ENCODE results near the gene SLCO4C1.

SLCO4C1 gene

DNA sequence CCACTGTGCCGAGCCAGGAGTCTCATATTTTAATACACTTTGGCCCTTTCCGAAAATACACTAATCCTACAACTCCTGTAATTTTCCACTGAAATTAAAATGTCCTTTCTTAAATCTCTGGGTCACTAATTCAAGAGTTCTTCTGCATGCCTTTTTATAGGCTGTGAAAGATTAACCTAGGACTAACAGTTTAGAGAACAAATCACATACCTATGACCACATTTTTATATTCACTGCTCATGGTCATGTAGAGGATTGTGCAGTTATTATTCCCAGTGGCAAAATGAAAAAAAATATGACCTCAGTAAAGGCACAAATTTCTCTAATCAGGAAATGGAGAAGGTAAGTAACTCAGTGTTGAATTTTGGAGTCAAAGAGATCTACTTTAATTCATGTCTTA, 33.4 kb downstream of the SLCO4C1 start:
- no peak overlapping the region for H3K4me3 ChIP-seq (ENCODE audit: low read depth, low read length)
- no peak for TF ChIP-seq MYC (IDR thresholded peaks at IDR 0.05; ENCODE audit: low read depth, low read length)
- no peak for DNase-seq (ENCODE audit: low read depth)

DNA sequence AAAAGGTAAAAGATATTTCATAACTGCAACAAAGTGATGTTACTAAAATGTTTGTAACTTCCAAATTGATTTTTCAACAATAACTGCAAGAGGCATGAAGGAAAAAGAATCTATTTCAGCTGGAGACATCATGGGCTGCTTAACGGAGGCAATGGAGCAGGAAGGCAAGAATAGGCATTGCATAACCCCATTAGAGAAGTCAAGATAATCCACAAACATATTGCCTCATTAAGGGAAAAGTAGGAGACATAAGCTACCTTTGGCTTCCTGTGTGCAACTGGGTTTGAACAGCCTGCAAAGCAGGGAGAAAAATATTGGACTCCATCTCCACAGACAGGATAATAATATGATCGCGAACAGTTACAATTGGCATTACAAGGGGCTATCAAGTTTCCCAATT, 46.7 kb downstream of the SLCO4C1 start:
- no peak overlapping the region for H3K4me3 ChIP-seq (ENCODE audit: low read depth, low read length)
- DNase-seq (ENCODE audit: low read depth) = no peak
- TF ChIP-seq POLR2A (IDR thresholded peaks at IDR 0.05; ENCODE audit: extremely low read depth, insufficient read length) = no peak
- TF ChIP-seq MYC (IDR thresholded peaks at IDR 0.05; ENCODE audit: low read depth, low read length) = no peak
- TF ChIP-seq, protein P1, sequence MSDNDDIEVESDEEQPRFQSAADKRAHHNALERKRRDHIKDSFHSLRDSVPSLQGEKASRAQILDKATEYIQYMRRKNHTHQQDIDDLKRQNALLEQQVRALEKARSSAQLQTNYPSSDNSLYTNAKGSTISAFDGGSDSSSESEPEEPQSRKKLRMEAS (IDR thresholded peaks at IDR 0.05; ENCODE audit: low read depth, low read length) = no peak
- TF ChIP-seq, protein P2, sequence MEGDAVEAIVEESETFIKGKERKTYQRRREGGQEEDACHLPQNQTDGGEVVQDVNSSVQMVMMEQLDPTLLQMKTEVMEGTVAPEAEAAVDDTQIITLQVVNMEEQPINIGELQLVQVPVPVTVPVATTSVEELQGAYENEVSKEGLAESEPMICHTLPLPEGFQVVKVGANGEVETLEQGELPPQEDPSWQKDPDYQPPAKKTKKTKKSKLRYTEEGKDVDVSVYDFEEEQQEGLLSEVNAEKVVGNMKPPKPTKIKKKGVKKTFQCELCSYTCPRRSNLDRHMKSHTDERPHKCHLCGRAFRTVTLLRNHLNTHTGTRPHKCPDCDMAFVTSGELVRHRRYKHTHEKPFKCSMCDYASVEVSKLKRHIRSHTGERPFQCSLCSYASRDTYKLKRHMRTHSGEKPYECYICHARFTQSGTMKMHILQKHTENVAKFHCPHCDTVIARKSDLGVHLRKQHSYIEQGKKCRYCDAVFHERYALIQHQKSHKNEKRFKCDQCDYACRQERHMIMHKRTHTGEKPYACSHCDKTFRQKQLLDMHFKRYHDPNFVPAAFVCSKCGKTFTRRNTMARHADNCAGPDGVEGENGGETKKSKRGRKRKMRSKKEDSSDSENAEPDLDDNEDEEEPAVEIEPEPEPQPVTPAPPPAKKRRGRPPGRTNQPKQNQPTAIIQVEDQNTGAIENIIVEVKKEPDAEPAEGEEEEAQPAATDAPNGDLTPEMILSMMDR (IDR thresholded peaks at IDR 0.05; ENCODE audit: low read depth, low read length) = no peak

DNA sequence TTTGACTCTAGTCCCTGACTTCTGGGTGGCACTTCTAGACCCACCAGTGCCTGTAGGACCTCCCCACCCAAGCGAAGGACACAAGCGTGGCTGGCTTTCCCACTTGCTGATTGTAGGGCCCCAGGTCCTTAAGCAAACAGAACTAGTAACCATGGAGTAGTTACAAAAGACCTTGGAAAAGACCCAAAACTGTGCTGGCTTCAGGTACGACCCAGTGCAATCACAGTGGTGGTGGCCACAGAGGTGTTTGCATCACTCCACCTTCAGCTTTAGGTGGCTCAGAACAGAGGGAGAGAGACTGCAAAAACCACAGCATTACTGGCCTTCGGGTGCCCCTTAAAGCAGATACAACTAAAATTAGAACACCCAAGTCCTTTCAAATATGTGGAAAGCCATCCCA, 52.9 kb downstream of the SLCO4C1 start:
- DNase-seq (ENCODE audit: low read depth) = no peak
- TF ChIP-seq POLR2A (IDR thresholded peaks at IDR 0.05; ENCODE audit: extremely low read depth, insufficient read length) = no peak
- H3K4me3 ChIP-seq (ENCODE audit: low read depth, low read length) = no peak overlapping the region

DNA sequence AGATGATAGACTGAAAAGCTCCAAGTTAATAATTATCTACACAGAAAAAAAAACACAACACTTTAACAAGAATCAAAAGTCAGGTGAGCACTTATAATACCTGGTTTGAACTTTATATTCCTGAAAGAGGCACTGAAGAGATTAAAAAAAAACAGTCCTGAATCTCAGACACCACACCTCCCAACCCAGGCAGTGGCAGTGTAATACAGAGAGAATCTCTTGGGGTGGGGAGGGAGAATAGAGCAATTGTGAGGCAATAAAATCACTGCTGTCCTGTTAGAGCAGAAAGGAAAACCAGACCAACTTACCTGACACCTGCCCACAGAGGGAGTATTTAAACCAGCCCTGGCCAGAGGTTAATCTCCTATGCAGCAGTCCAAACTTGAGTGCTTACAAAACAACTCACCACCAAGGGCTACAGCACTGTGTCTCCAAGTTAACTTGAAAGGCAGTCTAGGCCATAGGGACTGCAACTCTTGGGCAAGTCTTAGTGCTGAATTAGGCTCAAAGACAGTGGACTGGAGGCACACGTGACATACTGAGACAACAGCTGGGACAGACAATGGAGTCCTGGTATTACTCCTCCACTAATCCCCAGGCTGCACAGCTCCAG, 54.2 kb downstream of the SLCO4C1 start:
- no peak for DNase-seq (ENCODE audit: low read depth)
- no peak overlapping the region for H3K4me3 ChIP-seq (ENCODE audit: low read depth, low read length)
- TF ChIP-seq, protein P2 (IDR thresholded peaks at IDR 0.05; ENCODE audit: low read depth, low read length) = no peak
- no peak for TF ChIP-seq POLR2A (IDR thresholded peaks at IDR 0.05; ENCODE audit: extremely low read depth, insufficient read length)
- no peak for TF ChIP-seq MYC (IDR thresholded peaks at IDR 0.05; ENCODE audit: low read depth, low read length)
- TF ChIP-seq, protein P1 (IDR thresholded peaks at IDR 0.05; ENCODE audit: low read depth, low read length) = no peak

DNA sequence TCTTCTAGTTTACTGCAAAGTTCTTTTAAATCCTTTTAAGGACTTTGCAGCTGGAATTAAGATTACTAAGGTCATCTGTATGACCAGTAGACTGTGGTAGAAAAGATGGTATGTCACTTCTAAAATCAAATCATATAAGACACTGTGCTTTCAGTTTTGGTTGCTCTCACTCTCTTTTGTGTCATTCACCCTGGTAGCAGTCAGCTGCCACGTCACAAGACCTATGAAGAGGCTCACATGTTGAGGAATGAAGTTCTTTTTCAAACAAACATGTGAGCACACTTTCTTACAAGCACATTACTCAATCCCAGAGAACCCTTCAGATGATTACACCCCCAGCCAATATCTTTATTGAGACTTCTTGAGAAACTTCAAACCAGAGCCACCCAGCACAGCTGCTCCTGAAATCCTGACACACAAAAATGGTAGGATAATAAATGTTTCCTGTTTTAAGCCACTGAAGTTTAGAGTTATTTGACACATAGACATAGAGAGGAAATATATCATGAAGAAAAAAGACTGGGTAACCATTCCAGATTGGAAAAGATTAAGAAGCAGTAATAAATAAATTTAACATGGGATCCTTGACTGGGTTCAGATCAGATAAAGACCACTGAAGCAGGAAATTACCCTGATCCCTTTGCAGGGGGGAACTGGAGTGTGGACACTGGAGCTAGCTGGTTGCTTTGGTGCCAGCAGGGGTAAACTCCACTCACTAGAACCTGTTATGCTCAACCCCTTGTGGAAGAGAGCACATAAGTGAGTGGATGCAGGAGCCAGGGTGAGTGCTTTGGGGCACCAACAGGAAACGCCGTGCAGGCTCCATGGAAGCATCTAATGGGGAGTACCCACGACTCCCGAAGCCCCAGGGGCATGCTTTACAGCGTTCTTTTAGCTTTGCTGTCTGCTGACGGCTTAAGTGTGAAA, 64.1 kb downstream of the SLCO4C1 start:
- H3K4me3 ChIP-seq (ENCODE audit: low read depth, low read length) = no peak overlapping the region
- no peak for TF ChIP-seq POLR2A (IDR thresholded peaks at IDR 0.05; ENCODE audit: extremely low read depth, insufficient read length)
- TF ChIP-seq MYC (IDR thresholded peaks at IDR 0.05; ENCODE audit: low read depth, low read length) = no peak
- TF ChIP-seq, protein P1 (IDR thresholded peaks at IDR 0.05; ENCODE audit: low read depth, low read length) = no peak
- TF ChIP-seq, protein P2 (IDR thresholded peaks at IDR 0.05; ENCODE audit: low read depth, low read length) = no peak
- DNase-seq (ENCODE audit: low read depth) = no peak

DNA sequence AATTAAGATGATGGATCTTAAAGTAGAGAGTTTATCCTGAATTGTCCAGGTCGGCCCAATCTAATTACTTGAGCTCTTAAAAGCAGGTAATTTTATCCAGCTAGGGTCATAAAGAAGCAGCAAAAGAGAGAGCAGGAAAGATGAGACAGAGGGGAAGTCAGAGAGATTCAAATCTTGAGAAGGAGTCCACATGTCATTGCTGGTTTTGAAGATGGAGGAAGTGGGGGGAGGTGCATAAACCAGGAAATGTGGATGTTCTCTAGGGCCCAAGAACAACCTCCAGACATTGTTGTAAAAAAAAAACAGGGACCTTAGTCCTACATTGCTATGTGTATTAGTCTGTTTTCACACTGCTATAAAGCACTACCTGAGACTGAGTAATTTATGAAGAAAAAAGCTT, 66.4 kb downstream of the SLCO4C1 start:
- peak; percentile 17 for DNase-seq (ENCODE audit: low read depth)
- no peak overlapping the region for H3K4me3 ChIP-seq (ENCODE audit: low read depth, low read length)
- 0 out of 2 replicates have a peak, but pooled peaks have one; percentile 30 for TF ChIP-seq MYC (IDR thresholded peaks at IDR 0.05; ENCODE audit: low read depth, low read length)
- TF ChIP-seq, protein P1 (IDR thresholded peaks at IDR 0.05; ENCODE audit: low read depth, low read length) = no peak

DNA sequence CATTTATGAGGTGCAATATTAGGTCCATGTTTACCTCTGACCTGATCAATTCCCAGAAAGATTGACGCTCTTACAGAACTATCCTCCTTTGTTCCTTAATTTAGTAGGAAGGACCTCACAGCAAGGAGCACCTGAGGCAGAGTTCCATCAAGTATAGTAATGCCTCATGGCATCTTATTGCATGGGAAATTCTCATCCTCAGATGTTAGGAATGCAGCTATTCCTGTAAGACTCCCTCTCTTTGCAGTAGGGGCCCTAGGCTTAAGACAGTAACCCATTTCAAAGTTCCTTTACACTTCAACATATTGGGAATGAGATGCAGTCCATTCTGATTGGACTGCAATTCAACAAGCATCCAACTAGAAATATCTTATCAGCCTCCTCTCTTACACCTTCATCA, 69.8 kb downstream of the SLCO4C1 start:
- no peak for TF ChIP-seq POLR2A (IDR thresholded peaks at IDR 0.05; ENCODE audit: extremely low read depth, insufficient read length)
- TF ChIP-seq MYC (IDR thresholded peaks at IDR 0.05; ENCODE audit: low read depth, low read length) = no peak
- TF ChIP-seq, protein P1 (IDR thresholded peaks at IDR 0.05; ENCODE audit: low read depth, low read length) = no peak
- TF ChIP-seq, protein P2 (IDR thresholded peaks at IDR 0.05; ENCODE audit: low read depth, low read length) = no peak
- no peak for DNase-seq (ENCODE audit: low read depth)
- H3K4me3 ChIP-seq (ENCODE audit: low read depth, low read length) = no peak overlapping the region

All from NB4 (cell line).